SU-DHL-6 (cell line): ENCODE data around the gene ZSWIM4.

Source experiments
- H2AFZ ChIP-seq: fragments of 200-600 bp; sonication (generic); 2 replicates; pipeline ENCODE4 v1.6.1; 2014; ENCODE audit warnings: low read depth, mild to moderate bottlenecking, moderate library complexity, mixed read lengths, antibody characterized with exemption, low read length; ENCODE audit not compliant: severe bottlenecking
- H3F3A ChIP-seq: fragments of 200-600 bp; shearing (Covaris generic); 2 replicates; pipeline ENCODE4 v1.6.0; 2016; ENCODE audit warnings: antibody characterized with exemption, mild to moderate bottlenecking; ENCODE audit not compliant: insufficient read depth
- H3K27ac ChIP-seq: fragments of 200-600 bp; sonication (generic); 2 replicates; pipeline ENCODE4 v1.5.1; 2016; ENCODE audit warnings: low read depth, mild to moderate bottlenecking, low read length, moderate library complexity, mixed read lengths
- H3K27me3 ChIP-seq: fragments of 200-600 bp; sonication (generic), shearing (Covaris generic); 2 replicates; pipeline ENCODE4 v1.6.0; 2014; ENCODE audit warnings: mild to moderate bottlenecking, low read length
- H3K36me3 ChIP-seq: fragments of 200-600 bp; sonication (generic); 2 replicates; pipeline ENCODE4 v1.6.1; 2014; ENCODE audit warnings: mild to moderate bottlenecking, low read length, mixed read lengths
- H3K4me2 ChIP-seq: fragments of 300-600, 200-600 bp; shearing (Covaris generic), sonication (generic); 2 replicates; pipeline ENCODE4 v1.6.0; 2014; ENCODE audit warnings: low read length, low read depth, mild to moderate bottlenecking; ENCODE audit not compliant: poor library complexity, severe bottlenecking
- H3K4me3 ChIP-seq: fragments of 200-600 bp; sonication (generic); 2 replicates; pipeline ENCODE4 v1.5.1; 2014; ENCODE audit warnings: antibody characterized with exemption, low read length, mild to moderate bottlenecking, mixed read lengths; ENCODE audit not compliant: insufficient read depth, poor library complexity, severe bottlenecking
- H3K79me2 ChIP-seq: fragments of 200-600 bp; sonication (generic); 2 replicates; pipeline ENCODE4 v1.6.1; 2014; ENCODE audit warnings: mild to moderate bottlenecking, low read length, moderate library complexity; ENCODE audit not compliant: insufficient read depth
- H3K9ac ChIP-seq: fragments of 200-600 bp; sonication (generic); 2 replicates; pipeline ENCODE4 v1.7.0; 2014; ENCODE audit warnings: mild to moderate bottlenecking, low read length
- H3K9me2 ChIP-seq: fragments of 200-600 bp; sonication (generic); replicated peaks from 2 replicates; pipeline ENCODE4 v1.6.1; 2014; ENCODE audit warnings: low read length; ENCODE audit not compliant: insufficient read depth
- H3K9me3 ChIP-seq: fragments of 200-600 bp; sonication (generic); 2 replicates; pipeline ENCODE4 v1.6.1; 2014; ENCODE audit warnings: low read length, mixed read lengths; ENCODE audit not compliant: insufficient read depth
- H4K20me1 ChIP-seq: fragments of 200-600 bp; sonication (generic); 2 replicates; pipeline ENCODE4 v1.6.1; 2014; ENCODE audit warnings: low read depth, mild to moderate bottlenecking, antibody characterized with exemption, low read length, moderate library complexity, mixed read lengths
- EZH2phosphoT487 ChIP-seq: fragments of 200-600 bp; sonication (generic), shearing (Covaris generic); conservative IDR thresholded peaks from 2 replicates; pipeline ENCODE4 v1.6.1; 2018; ENCODE audit warnings: mild to moderate bottlenecking, antibody characterized with exemption, low read length, moderate library complexity, mixed read lengths
- TF ChIP-seq, protein P1 (sequence below): fragments of 200-600 bp; sonication (generic); IDR thresholded peaks from one replicate; pipeline ENCODE4 v1.5.1; 2017; ENCODE audit warnings: antibody characterized with exemption, mild to moderate bottlenecking, low read length, moderate library complexity; ENCODE audit not compliant: insufficient read depth, poor library complexity, severe bottlenecking

The ZSWIM4 gene

DNA sequence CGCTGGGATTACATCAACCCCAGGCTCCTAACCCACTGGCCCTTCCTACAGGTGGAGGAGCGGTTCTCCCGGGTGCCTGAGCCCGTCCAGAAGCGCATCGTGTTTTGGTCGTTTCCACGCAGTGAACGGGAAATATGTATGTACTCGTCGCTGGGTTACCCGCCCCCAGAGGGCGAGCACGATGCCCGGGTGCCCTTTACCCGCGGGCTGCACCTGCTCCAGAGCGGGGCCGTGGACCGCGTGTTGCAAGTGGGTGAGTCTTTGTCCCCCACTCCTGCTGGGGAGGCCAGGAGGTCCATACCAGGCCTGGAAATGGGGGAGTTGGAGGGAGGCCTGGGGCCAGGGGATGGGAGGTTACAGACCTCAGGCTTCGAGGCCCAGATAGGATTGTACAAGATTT is 4.4 kb downstream of the ZSWIM4 start:
- Histone ChIP-seq H3K9me3 (no peaks in the 10 kb centered on the region), H3K9me2 (no peaks in the 10 kb centered on the region), H4K20me1 (no peaks in the 10 kb centered on the region), H3K79me2 (no peaks in the 10 kb centered on the region), H3F3A (no peaks in the 10 kb centered on the region), H3K27ac (no peak overlapping the region), H2AFZ (no peak overlapping the region), H3K27me3 (no peaks in the 10 kb centered on the region), H3K9ac (no peak overlapping the region), H3K4me2 (no peak overlapping the region), H3K36me3 (no peaks in the 10 kb centered on the region), H3K4me3 (no peak overlapping the region)
- TF ChIP-seq, protein P1, sequence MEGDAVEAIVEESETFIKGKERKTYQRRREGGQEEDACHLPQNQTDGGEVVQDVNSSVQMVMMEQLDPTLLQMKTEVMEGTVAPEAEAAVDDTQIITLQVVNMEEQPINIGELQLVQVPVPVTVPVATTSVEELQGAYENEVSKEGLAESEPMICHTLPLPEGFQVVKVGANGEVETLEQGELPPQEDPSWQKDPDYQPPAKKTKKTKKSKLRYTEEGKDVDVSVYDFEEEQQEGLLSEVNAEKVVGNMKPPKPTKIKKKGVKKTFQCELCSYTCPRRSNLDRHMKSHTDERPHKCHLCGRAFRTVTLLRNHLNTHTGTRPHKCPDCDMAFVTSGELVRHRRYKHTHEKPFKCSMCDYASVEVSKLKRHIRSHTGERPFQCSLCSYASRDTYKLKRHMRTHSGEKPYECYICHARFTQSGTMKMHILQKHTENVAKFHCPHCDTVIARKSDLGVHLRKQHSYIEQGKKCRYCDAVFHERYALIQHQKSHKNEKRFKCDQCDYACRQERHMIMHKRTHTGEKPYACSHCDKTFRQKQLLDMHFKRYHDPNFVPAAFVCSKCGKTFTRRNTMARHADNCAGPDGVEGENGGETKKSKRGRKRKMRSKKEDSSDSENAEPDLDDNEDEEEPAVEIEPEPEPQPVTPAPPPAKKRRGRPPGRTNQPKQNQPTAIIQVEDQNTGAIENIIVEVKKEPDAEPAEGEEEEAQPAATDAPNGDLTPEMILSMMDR, result no peak
- no peak for TF ChIP-seq EZH2phosphoT487

- no peak overlapping the region for H3K4me3 ChIP-seq
- H2AFZ ChIP-seq, result no peak overlapping the region
- no peaks in the 10 kb centered on the region for H3K27me3 ChIP-seq
- H3K79me2 ChIP-seq, result no peaks in the 10 kb centered on the region
- no peak overlapping the region for H3K9ac ChIP-seq
- no peak overlapping the region for H3K4me2 ChIP-seq
- no peaks in the 10 kb centered on the region for H3K9me2 ChIP-seq
- no peak for TF ChIP-seq EZH2phosphoT487
- TF ChIP-seq, protein P1, result no peak
- no peak overlapping the region for H3K27ac ChIP-seq
- no peaks in the 10 kb centered on the region for H4K20me1 ChIP-seq
- H3K36me3 ChIP-seq, result no peaks in the 10 kb centered on the region
- no peaks in the 10 kb centered on the region for H3K9me3 ChIP-seq
- no peaks in the 10 kb centered on the region for H3F3A ChIP-seq
These were observed 7.8 kb downstream of the ZSWIM4 start for GRCh38 chr19:13803038-13803437.

DNA sequence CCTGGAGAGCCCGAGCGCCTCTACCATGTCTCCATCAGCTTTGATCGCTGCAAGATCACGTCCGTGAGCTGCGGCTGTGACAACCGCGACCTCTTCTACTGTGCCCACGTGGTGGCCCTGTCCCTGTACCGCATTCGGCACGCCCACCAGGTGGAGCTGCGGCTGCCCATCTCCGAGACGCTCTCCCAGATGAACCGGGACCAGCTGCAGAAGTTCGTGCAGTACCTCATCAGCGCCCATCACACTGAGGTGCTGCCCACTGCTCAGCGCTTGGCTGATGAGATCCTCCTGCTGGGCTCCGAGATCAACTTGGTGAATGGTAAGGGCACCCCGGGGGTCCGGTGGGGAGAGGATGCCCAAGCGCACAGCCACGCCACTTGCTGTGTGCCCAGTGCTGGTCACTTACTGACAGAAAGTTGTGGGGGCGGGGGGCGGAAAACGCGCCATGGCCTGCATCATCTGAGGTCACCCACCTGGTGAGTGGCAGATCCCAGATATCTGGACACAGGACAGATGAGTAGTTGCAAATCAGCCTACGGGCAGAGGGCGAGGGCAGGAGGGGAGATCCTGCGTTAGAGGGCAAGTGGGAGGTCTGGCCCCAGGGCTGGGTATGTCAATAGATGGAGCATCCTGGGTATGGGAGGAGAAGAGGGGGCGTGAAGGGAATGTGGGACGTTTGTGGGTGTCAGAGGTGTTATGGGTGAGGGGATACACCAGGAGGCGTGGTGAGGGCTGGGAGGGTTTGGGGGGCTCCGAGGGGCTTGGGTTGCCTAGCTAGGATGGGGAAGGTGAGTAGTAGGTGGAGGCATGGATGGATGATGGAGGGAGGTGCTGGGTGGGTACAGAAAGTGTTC is 9.8 kb downstream of the ZSWIM4 start:
- H3K9me2 ChIP-seq, result no peaks in the 10 kb centered on the region
- H3K36me3 ChIP-seq, result no peaks in the 10 kb centered on the region
- H3K27ac ChIP-seq, result no peak overlapping the region
- no peak for TF ChIP-seq EZH2phosphoT487
- TF ChIP-seq, protein P1, result no peak
- H3K4me2 ChIP-seq, result no peak overlapping the region
- no peaks in the 10 kb centered on the region for H3F3A ChIP-seq
- no peak overlapping the region for H2AFZ ChIP-seq
- H3K9ac ChIP-seq, result no peak overlapping the region
- H3K79me2 ChIP-seq, result no peaks in the 10 kb centered on the region
- no peak overlapping the region for H3K4me3 ChIP-seq
- no peaks in the 10 kb centered on the region for H4K20me1 ChIP-seq
- H3K9me3 ChIP-seq, result no peaks in the 10 kb centered on the region
- no peaks in the 10 kb centered on the region for H3K27me3 ChIP-seq
